Loucy (cell line): ENCODE measurements around the gene TNFRSF13B.

Source experiments
- H2AFZ ChIP-seq: fragments of 200-600 bp; sonication (generic); 2 replicates; pipeline ENCODE4 v1.6.0; 2016; ENCODE audit warnings: antibody characterized with exemption, mild to moderate bottlenecking, low read length, moderate library complexity
- H3F3A ChIP-seq: fragments of 200-600 bp; 2 replicates; pipeline ENCODE4 v1.6.0; 2016; ENCODE audit warnings: antibody characterized with exemption, low read depth, mild to moderate bottlenecking
- H3K27me3 ChIP-seq: fragments of 200-600 bp; sonication (generic); 2 replicates; pipeline ENCODE4 v1.6.1; 2014; ENCODE audit warnings: low read length, mild to moderate bottlenecking; ENCODE audit not compliant: insufficient read depth, poor library complexity, severe bottlenecking
- H3K36me3 ChIP-seq: fragments of 200-600 bp; sonication (generic); 2 replicates; pipeline ENCODE4 v1.6.1; 2016; ENCODE audit warnings: low read length; ENCODE audit not compliant: insufficient read depth
- H3K4me1 ChIP-seq: fragments of 200-600 bp; sonication (generic); 2 replicates; pipeline ENCODE4 v1.5.1; 2014; ENCODE audit warnings: low read length, mild to moderate bottlenecking; ENCODE audit not compliant: insufficient read depth, poor library complexity, severe bottlenecking
- H3K4me2 ChIP-seq: fragments of 200-600 bp; sonication (generic); 2 replicates; pipeline ENCODE4 v1.6.0; 2014; ENCODE audit warnings: antibody characterized with exemption, low read length, low read depth, mild to moderate bottlenecking; ENCODE audit not compliant: poor library complexity, severe bottlenecking
- H3K4me3 ChIP-seq: fragments of 200-600 bp; sonication (generic); 2 replicates; pipeline ENCODE4 v1.5.1; 2014; ENCODE audit warnings: low read length, mild to moderate bottlenecking, mixed read lengths; ENCODE audit not compliant: poor library complexity, severe bottlenecking
- H3K79me2 ChIP-seq: fragments of 200-600 bp; sonication (generic); 2 replicates; pipeline ENCODE4 v1.6.1; 2014; ENCODE audit warnings: low read length; ENCODE audit not compliant: insufficient read depth
- H3K9ac ChIP-seq: fragments of 200-600 bp; sonication (generic); 2 replicates; pipeline ENCODE4 v1.6.0; 2014; ENCODE audit warnings: mild to moderate bottlenecking, low read depth, low read length, moderate library complexity; ENCODE audit not compliant: poor library complexity, severe bottlenecking
- H3K9me2 ChIP-seq: fragments of 200-600 bp; sonication (generic); replicated peaks from 2 replicates; pipeline ENCODE4 v1.6.1; 2016; ENCODE audit warnings: low read depth, low read length, mixed read lengths
- H3K9me3 ChIP-seq: fragments of 200-600 bp; sonication (generic); 2 replicates; pipeline ENCODE4 v1.6.1; 2014; ENCODE audit warnings: mild to moderate bottlenecking, antibody characterized with exemption, low read length, low read depth; ENCODE audit not compliant: insufficient read depth
- H4K20me1 ChIP-seq: fragments of 200-600 bp; sonication (generic); 2 replicates; pipeline ENCODE4 v1.6.0; 2014; ENCODE audit warnings: antibody characterized with exemption, low read length, mild to moderate bottlenecking; ENCODE audit not compliant: insufficient read depth, poor library complexity, severe bottlenecking
- EZH2phosphoT487 ChIP-seq: fragments of 200-600 bp; IDR thresholded peaks from 2 replicates; pipeline ENCODE4 v1.6.1; 2018; ENCODE audit warnings: antibody characterized with exemption, mild to moderate bottlenecking, moderate library complexity, borderline replicate concordance
- TF ChIP-seq, protein P1 (sequence below): fragments of 200-600 bp; sonication (generic); conservative IDR thresholded peaks from 2 replicates; pipeline ENCODE4 v1.5.1; 2014; ENCODE audit warnings: mild to moderate bottlenecking, antibody characterized with exemption, low read length

TNFRSF13B gene

DNA sequence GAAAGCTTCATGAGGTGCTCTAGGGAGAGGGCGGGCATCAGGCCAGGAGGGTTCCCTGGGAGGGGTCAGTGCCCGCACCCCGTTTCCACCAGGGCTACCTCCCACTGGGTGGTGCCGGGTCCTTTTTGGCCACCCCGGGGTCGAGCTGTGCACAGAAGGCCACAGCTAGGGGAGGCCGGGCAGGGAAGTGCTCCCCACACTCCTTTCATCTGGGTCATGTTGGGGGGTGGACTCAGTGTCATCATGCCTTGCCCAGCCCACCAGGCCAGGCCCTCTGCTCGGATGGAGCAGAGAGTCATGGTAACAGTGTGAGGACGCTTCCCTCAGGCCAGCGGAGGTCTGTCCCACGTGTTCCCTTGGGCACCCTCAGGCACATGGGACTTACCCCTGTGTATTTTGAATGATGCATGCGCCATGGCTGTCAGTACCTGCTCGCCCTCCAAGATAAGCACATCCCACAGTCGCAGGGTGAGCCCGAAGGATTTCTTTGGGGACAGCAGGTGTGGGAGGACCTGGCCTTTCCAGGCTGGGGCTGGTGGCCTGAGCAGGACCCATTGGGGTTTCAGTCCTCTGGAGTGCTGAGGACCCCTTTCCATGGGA is 46.4 kb downstream of the TNFRSF13B start:
- Histone ChIP-seq H3K9me2 (no peaks in the 10 kb centered on the region), H3K4me1 (no peaks in the 10 kb centered on the region), H3K4me2 (no peak overlapping the region), H3K27me3 (no peaks in the 10 kb centered on the region), H4K20me1 (no peaks in the 10 kb centered on the region), H3K36me3 (no peaks in the 10 kb centered on the region), H3K9ac (no peak overlapping the region), H3K9me3 (no peaks in the 10 kb centered on the region), H2AFZ (no peak overlapping the region), H3K79me2 (no peaks in the 10 kb centered on the region), H3K4me3 (no peak overlapping the region), H3F3A (no peaks in the 10 kb centered on the region)
- TF ChIP-seq, protein P1, sequence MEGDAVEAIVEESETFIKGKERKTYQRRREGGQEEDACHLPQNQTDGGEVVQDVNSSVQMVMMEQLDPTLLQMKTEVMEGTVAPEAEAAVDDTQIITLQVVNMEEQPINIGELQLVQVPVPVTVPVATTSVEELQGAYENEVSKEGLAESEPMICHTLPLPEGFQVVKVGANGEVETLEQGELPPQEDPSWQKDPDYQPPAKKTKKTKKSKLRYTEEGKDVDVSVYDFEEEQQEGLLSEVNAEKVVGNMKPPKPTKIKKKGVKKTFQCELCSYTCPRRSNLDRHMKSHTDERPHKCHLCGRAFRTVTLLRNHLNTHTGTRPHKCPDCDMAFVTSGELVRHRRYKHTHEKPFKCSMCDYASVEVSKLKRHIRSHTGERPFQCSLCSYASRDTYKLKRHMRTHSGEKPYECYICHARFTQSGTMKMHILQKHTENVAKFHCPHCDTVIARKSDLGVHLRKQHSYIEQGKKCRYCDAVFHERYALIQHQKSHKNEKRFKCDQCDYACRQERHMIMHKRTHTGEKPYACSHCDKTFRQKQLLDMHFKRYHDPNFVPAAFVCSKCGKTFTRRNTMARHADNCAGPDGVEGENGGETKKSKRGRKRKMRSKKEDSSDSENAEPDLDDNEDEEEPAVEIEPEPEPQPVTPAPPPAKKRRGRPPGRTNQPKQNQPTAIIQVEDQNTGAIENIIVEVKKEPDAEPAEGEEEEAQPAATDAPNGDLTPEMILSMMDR: no peak
- no peak for TF ChIP-seq EZH2phosphoT487

DNA sequence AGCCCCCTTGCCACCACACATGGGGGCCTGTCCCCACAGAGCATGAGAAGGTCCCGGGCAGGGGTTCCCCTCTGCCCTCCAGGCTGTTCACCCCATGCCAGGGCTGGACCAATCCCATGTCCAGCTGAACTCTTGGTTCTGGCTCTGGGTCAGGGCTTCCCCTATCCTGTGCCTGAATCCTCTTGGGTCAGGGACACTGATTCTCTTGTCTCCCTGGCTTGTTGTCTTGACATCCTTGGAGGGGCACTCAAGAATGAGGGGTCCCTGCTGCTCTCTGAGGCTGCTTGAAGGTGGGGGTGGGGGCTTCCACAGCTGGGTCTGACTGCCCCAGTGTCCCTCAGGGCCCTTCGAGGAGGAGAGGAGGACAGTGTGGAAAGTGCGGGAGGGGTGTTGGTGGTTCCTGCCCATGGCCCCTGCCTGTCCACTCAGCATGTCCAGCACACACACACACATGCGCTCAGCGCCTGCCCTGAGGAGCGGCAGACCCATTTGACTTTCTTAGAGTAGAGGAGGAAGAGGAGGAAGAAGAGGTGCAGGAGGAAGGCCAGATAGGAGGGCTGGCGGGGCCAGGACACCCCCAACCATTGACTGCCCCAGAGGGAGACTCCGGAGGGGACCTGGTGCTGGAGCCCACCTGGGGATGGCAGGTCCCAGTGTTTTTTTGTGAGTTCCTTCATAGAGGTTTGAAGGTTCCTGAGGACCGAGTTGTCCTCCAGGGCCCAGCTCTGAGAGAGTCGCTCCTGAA is 47.0 kb downstream of the TNFRSF13B start:
- Histone ChIP-seq H3K27me3 (no peaks in the 10 kb centered on the region), H3K9ac (no peak overlapping the region), H3K4me1 (no peaks in the 10 kb centered on the region), H3F3A (no peaks in the 10 kb centered on the region), H3K79me2 (no peaks in the 10 kb centered on the region), H4K20me1 (no peaks in the 10 kb centered on the region), H2AFZ (no peak overlapping the region), H3K9me2 (no peaks in the 10 kb centered on the region), H3K36me3 (no peaks in the 10 kb centered on the region), H3K4me3 (no peak overlapping the region), H3K4me2 (no peak overlapping the region), H3K9me3 (no peaks in the 10 kb centered on the region)
- TF ChIP-seq EZH2phosphoT487: no peak
- TF ChIP-seq, protein P1: no peak

DNA sequence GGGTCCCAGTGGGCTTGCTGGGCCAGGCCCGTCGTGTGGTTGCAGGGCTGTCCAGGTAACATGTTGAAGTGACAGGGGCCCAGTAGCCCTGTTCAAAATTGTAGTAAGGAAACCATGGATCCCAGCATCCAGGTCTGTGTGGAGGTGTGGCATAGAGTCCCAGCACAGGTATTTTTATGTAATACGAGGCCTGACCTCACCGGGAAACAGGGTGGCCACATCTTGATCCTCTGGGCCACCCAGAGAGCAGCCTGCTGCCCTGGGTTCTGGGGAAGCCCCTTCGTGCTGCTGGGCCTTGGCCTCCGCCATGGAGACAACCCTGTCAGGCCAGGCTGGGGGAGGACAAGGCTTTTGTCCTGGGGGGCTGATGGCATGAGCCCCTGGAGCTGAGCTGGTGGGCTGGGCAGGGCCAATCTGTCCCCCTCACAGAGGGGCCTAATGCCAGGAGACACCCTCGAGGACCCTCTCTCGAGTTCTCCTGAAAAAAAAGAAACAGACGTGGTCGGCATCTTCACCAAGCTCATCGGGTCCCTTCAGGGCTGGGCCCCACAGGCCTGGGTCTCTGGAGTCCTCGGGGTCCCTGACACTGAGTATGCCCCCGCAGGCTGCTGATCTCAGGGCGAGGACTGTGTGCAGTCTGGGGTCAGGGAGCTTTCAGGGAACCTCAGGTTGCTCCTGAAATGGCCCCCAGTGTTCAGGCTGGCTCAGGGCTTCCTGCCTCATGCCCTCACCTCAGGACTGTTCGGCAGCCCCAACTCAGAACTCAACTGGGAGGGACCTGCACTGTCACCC is 47.8 kb downstream of the TNFRSF13B start:
- H3K79me2 ChIP-seq: no peaks in the 10 kb centered on the region
- no peaks in the 10 kb centered on the region for H3F3A ChIP-seq
- H3K9ac ChIP-seq: no peak overlapping the region
- no peak for TF ChIP-seq EZH2phosphoT487
- TF ChIP-seq, protein P1: no peak
- no peak overlapping the region for H3K4me3 ChIP-seq
- H3K4me1 ChIP-seq: no peaks in the 10 kb centered on the region
- H3K9me3 ChIP-seq: no peaks in the 10 kb centered on the region
- H2AFZ ChIP-seq: no peak overlapping the region
- H4K20me1 ChIP-seq: no peaks in the 10 kb centered on the region
- no peak overlapping the region for H3K4me2 ChIP-seq
- H3K27me3 ChIP-seq: no peaks in the 10 kb centered on the region
- H3K9me2 ChIP-seq: no peaks in the 10 kb centered on the region
- no peaks in the 10 kb centered on the region for H3K36me3 ChIP-seq
